WTC11 (cell line): Measurements from ENCODE around the gene LGR6. TPM values are rescaled to one million over a fixed set of nuclear protein-coding genes. Genes with fewer than 3 reads are reported as not detected.

ENCODE experiments used
- ATAC-seq: fragments of 200-7000 bp; cut with Tn5 transposase; 2 replicates; pipeline ENCODE4 v1.10.0; 2021; ENCODE audit warnings: mild to moderate bottlenecking, moderate library complexity
- CTCF ChIA-PET: fragments of 300-600 bp; sonication (Branson Sonifier 250); formaldehyde crosslinking; loops from one replicate; lab custom pipeline; 2021; ENCODE audit warnings: antibody characterized with exemption; lab: Charles Lee
- POLR2A ChIA-PET: fragments of 350-600 bp; sonication (Branson Sonifier 250); formaldehyde crosslinking; loops from one replicate; lab custom pipeline; 2021; ENCODE audit warnings: antibody characterized with exemption; lab: Charles Lee
- DNase-seq: peaks from one replicate; pipeline ENCODE4 v3.0.0; 2021; ENCODE audit warnings: low spot score
- H3K27ac Mint-ChIP-seq: 2 replicates; pipeline ENCODE4 v1.8.0; 2021; ENCODE audit warnings: mixed read lengths
- H3K27me3 Mint-ChIP-seq: 2 replicates; pipeline ENCODE4 v1.8.0; 2021; ENCODE audit warnings: low read depth, mild to moderate bottlenecking, moderate library complexity, mixed read lengths
- H3K36me3 Mint-ChIP-seq: 2 replicates; pipeline ENCODE4 v1.8.0; 2021; ENCODE audit warnings: mixed read lengths
- H3K4me1 Mint-ChIP-seq: 2 replicates; pipeline ENCODE4 v1.8.0; 2022; ENCODE audit warnings: mixed read lengths
- H3K4me3 Mint-ChIP-seq: 2 replicates; pipeline ENCODE4 v1.8.0; 2021; ENCODE audit warnings: mild to moderate bottlenecking, moderate library complexity, mixed read lengths
- H3K9me3 Mint-ChIP-seq: 2 replicates; pipeline ENCODE4 v1.8.0; 2021; ENCODE audit warnings: mixed read lengths
- AR ChIP-seq: fragments of 250-450 bp; sonication (Bioruptor Pico); IDR thresholded peaks from 2 replicates; pipeline ENCODE4 v1.9.0; 2021; ENCODE audit warnings: mild to moderate bottlenecking
- E2F4 ChIP-seq: sonication (generic); formaldehyde crosslinking; IDR thresholded peaks from 2 replicates; pipeline ENCODE4 v1.8.1; 2022; ENCODE audit warnings: low read depth, mild to moderate bottlenecking, moderate library complexity, missing genetic modification reagents, borderline replicate concordance
- ETV6 ChIP-seq: sonication (generic); formaldehyde crosslinking; IDR thresholded peaks from 2 replicates; pipeline ENCODE4 v1.8.1; 2022; ENCODE audit warnings: mild to moderate bottlenecking, missing genetic modification reagents
- FOXK1 ChIP-seq: sonication (generic); formaldehyde crosslinking; IDR thresholded peaks from 2 replicates; pipeline ENCODE4 v1.8.0; 2022; ENCODE audit warnings: mild to moderate bottlenecking, moderate library complexity, missing genetic modification reagents
- JAZF1 ChIP-seq: fragments of 250-450 bp; sonication (Bioruptor Pico); IDR thresholded peaks from 2 replicates; pipeline ENCODE4 v1.9.0; 2021; ENCODE audit warnings: moderate library complexity, mild to moderate bottlenecking, inconsistent platforms
- OVOL2 ChIP-seq: fragments of 250-450 bp; sonication (Bioruptor Pico); IDR thresholded peaks from 2 replicates; pipeline ENCODE4 v1.9.0; 2021; ENCODE audit warnings: mild to moderate bottlenecking, borderline replicate concordance
- RORB ChIP-seq: fragments of 250-450 bp; sonication (Bioruptor Pico); IDR thresholded peaks from 2 replicates; pipeline ENCODE4 v1.9.0; 2021; ENCODE audit warnings: mild to moderate bottlenecking
- TEAD1 ChIP-seq: sonication (generic); formaldehyde crosslinking; IDR thresholded peaks from 2 replicates; pipeline ENCODE4 v1.8.0; 2022; ENCODE audit warnings: mild to moderate bottlenecking, missing genetic modification reagents
- ZNF423 ChIP-seq: fragments of 250-450 bp; sonication (Bioruptor Pico); IDR thresholded peaks from 2 replicates; pipeline ENCODE4 v2.1.2; 2022; ENCODE audit warnings: mild to moderate bottlenecking, moderate library complexity
- total RNA-seq: library from RNA; stranded (reverse); gene quantifications from 3 replicates; pipeline ENCODE4 v1.2.3, GENCODE V29; 2021
- TF ChIP-seq, protein P1 (sequence below): fragments of 250-450 bp; sonication (Bioruptor Pico); conservative IDR thresholded peaks from 2 replicates; pipeline ENCODE4 v1.9.0; 2021; ENCODE audit warnings: mild to moderate bottlenecking
- TF ChIP-seq, protein P2 (sequence below): sonication (generic); formaldehyde crosslinking; IDR thresholded peaks from 2 replicates; pipeline ENCODE4 v1.8.1; 2022; ENCODE audit warnings: missing genetic modification reagents, borderline replicate concordance
- TF ChIP-seq, protein P3 (sequence below): sonication (generic); formaldehyde crosslinking; IDR thresholded peaks from 2 replicates; pipeline ENCODE4 v1.8.1; 2023; ENCODE audit warnings: mild to moderate bottlenecking, missing genetic modification reagents, moderate library complexity
- TF ChIP-seq, protein P4 (sequence below): sonication (generic); formaldehyde crosslinking; IDR thresholded peaks from 2 replicates; pipeline ENCODE4 v1.8.1; 2022; ENCODE audit warnings: mild to moderate bottlenecking, moderate library complexity, missing genetic modification reagents
- TF ChIP-seq, protein P5 (sequence below): sonication (generic); formaldehyde crosslinking; IDR thresholded peaks from 2 replicates; pipeline ENCODE4 v1.8.1; 2023; ENCODE audit warnings: mild to moderate bottlenecking, missing genetic modification reagents

LGR6 gene
- total RNA-seq, 1 experiment from 2014 or later, result 1.1 TPM

DNA sequence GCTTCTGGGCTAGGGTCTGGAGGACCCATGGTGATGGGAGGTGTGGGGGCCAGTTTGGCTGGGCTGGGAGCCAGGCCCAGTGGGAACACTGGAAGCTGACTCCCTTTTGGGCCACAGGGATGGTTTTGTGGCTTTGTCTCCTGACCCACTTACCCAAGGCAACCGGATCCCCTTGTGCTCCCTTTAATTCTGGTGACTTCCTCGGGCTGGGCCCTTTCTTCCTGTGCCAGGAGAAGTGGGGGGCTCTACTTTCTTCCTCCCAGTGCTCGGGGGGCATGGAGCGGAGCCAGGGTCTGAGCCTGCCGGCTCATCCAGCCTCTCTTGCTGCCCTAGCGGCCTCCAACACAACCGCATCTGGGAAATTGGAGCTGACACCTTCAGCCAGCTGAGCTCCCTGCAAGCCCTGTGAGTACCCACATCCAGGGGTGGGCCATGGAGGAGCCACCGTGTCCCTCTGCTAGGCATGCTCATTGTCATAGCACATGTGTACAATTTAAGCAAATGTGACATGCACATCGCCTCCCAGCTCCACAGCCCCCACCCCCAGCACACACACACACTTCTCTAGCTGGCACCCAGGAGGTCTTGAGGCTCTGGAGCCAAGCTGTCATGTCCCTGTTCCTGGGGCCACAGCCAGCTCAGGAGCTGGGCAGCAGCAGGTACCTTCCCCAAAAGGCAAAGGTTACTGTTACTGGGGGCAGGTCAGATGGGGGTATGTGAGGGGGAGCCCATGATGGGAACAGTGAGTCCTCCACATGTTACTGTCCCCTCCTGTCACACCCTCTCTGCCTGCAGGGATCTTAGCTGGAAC is 113.1 kb downstream of the LGR6 start (continued):
- TF ChIP-seq, protein P1, sequence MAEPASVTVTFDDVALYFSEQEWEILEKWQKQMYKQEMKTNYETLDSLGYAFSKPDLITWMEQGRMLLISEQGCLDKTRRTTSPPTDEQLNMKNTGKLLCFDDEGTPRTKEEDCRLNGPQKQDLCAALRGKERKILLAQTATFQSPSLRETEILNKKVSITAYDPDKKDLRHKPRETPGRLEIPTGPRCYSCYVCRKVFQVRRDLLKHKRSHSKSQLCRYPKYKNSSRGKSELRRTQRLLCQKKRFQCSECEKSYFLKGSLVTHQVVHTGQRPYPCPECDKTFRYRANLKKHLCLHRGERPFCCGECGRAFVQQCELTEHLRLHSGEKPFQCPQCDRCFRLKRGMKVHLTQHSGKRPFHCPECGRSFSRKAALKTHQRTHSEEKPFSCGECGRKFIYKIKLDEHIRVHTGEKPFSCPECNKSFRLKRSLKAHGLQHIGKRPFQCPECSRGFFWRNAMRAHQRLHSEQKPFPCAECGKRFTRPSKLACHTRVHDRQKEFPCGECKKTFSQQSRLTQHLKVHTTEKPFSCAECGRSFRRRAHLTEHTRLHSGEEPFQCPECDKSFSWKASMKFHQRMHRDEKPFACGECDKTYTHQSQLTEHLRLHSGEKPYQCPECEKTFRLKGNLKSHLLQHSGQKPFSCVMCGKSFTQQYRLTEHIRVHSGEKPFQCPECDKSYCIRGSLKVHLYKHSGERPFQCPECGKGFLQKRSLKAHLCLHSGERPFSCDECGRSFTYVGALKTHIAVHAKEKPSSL (CRISPR knock-in tag), result no peak
- TF ChIP-seq ETV6 (CRISPR knock-in tag) (no peak), E2F4 (CRISPR knock-in tag) (no peak), TEAD1 (no peak)
- TF ChIP-seq, protein P2, sequence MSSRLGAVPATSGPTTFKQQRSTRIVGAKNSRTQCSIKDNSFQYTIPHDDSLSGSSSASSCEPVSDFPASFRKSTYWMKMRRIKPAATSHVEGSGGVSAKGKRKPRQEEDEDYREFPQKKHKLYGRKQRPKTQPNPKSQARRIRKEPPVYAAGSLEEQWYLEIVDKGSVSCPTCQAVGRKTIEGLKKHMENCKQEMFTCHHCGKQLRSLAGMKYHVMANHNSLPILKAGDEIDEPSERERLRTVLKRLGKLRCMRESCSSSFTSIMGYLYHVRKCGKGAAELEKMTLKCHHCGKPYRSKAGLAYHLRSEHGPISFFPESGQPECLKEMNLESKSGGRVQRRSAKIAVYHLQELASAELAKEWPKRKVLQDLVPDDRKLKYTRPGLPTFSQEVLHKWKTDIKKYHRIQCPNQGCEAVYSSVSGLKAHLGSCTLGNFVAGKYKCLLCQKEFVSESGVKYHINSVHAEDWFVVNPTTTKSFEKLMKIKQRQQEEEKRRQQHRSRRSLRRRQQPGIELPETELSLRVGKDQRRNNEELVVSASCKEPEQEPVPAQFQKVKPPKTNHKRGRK (CRISPR knock-in tag), result no peak

- Mint-ChIP-seq H3K36me3 (no peaks in the 10 kb centered on the region), H3K27me3 (no peaks in the 10 kb centered on the region), H3K4me3 (no peak overlapping the region), H3K9me3 (no peaks in the 10 kb centered on the region), H3K4me1 (peaks cover 5% of the 10 kb centered on the region), H3K27ac (no peak overlapping the region)
- no peak for ATAC-seq
- POLR2A ChIA-PET, result no interaction called here
- CTCF ChIA-PET, result no interaction called here
- DNase-seq, result no peak
- TF ChIP-seq FOXK1 (CRISPR knock-in tag) (no peak), ZNF423 (CRISPR knock-in tag) (no peak), RORB (CRISPR knock-in tag) (no peak)
- TF ChIP-seq, protein P3, sequence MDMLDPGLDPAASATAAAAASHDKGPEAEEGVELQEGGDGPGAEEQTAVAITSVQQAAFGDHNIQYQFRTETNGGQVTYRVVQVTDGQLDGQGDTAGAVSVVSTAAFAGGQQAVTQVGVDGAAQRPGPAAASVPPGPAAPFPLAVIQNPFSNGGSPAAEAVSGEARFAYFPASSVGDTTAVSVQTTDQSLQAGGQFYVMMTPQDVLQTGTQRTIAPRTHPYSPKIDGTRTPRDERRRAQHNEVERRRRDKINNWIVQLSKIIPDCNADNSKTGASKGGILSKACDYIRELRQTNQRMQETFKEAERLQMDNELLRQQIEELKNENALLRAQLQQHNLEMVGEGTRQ, result no peak
Observed at GRCh38 chr1:202310071-202310725, 116.6 kb downstream of the LGR6 start.

DNA sequence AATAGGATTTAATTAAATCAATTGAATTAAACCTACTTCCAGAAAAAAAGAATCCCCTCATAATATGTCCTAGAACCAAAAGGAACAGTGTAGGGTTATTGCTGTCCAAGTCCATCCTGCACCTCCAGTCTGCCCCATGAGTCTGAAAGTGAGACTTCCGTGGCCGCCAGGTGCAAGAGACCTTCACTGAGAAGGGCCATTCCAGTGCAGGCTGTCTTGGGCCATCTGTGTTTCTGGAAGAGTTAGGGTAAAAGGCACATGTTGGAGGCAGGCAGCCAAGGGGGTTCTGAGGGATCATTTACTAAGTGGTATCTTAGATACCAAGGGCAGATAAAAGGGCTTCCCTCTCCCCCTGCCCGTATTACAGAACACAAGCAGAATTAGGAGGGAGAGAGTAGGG is 117.1 kb downstream of the LGR6 start:
- H3K36me3 Mint-ChIP-seq, result no peaks in the 10 kb centered on the region
- H3K27me3 Mint-ChIP-seq, result no peaks in the 10 kb centered on the region
- no peak for DNase-seq
- H3K27ac Mint-ChIP-seq, result no peak overlapping the region
- no peaks in the 10 kb centered on the region for H3K9me3 Mint-ChIP-seq
- peaks cover 10% of the 10 kb centered on the region for H3K4me1 Mint-ChIP-seq
- TF ChIP-seq AR (no peak), OVOL2 (CRISPR knock-in tag) (no peak), ZNF423 (CRISPR knock-in tag) (no peak), JAZF1 (CRISPR knock-in tag) (no peak)
- TF ChIP-seq, protein P4, sequence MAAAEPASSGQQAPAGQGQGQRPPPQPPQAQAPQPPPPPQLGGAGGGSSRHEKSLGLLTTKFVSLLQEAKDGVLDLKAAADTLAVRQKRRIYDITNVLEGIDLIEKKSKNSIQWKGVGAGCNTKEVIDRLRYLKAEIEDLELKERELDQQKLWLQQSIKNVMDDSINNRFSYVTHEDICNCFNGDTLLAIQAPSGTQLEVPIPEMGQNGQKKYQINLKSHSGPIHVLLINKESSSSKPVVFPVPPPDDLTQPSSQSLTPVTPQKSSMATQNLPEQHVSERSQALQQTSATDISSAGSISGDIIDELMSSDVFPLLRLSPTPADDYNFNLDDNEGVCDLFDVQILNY, result no peak
- TF ChIP-seq, protein P5, sequence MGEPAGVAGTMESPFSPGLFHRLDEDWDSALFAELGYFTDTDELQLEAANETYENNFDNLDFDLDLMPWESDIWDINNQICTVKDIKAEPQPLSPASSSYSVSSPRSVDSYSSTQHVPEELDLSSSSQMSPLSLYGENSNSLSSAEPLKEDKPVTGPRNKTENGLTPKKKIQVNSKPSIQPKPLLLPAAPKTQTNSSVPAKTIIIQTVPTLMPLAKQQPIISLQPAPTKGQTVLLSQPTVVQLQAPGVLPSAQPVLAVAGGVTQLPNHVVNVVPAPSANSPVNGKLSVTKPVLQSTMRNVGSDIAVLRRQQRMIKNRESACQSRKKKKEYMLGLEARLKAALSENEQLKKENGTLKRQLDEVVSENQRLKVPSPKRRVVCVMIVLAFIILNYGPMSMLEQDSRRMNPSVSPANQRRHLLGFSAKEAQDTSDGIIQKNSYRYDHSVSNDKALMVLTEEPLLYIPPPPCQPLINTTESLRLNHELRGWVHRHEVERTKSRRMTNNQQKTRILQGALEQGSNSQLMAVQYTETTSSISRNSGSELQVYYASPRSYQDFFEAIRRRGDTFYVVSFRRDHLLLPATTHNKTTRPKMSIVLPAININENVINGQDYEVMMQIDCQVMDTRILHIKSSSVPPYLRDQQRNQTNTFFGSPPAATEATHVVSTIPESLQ (CRISPR knock-in tag), result no peak
- H3K4me3 Mint-ChIP-seq, result no peak overlapping the region
- no peak for ATAC-seq
- ChIA-PET POLR2A (no interaction called here), CTCF (interaction anchor here (3.6 kb wide), 1 partner anchor 117 kb away, joined by 21 read pairs; the partner anchor contains the start of gene LGR6)
